ENCODE measurements around the gene ELOB.

Gene ELOB

DNA sequence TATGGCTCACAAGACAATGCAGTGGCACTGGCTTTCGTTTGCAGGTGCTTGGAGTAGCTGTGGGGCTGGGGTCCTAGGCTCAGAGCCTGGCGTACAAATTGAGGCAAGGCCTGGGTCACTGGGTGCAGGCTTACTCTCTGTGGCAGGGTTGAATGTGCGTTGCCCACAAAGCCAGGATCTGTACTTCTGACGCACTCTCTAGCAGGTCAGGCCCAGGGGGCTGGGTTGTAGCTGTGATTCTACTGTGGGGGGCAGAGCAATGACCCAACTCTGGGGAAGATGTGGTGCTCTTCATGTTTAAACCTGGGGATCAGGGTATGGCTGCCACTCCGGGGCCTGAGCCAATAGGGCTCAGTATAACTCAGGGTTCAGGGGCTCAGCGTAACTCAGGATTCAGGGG lies 33.6 kb upstream of the ELOB start:
- DNase-seq (ENCODE audit: low read depth, low spot score), result no peak

DNA sequence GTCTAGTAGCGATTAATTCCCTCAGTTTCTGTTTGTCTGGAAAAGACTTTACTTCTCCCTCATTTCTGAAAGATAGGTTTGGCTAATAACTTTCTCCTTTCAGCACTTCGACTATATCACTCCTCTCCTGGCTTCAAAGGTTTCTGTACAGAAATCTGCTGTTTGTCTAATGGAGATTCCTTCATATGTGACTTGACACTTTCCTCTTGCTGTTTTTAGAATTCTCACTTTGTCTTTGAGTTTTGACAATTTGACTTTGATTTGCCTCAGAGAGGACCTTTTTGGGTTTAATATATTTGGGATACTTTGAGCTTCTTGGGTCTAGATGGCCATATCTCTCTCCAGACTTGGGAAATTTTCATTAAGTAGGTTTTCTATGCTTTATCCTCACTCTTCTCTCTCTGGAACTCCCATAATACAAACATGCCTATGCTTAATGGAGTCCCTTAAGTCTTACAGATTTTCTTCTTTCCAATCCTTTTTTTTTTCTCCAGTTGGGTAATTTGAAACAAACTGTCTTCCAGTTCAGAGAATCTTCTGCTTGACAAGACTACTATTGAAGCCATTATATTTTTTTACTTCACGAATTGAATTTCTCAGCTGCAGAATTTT lies 32.2 kb upstream of the ELOB start:
- DNase-seq (ENCODE audit: low read depth, low spot score), result no peak

GRCh38 chr16:2808181-2808580 lies 31.1 kb upstream of the ELOB start:
- DNase-seq (ENCODE audit: low read depth, low spot score), result no peak

DNA sequence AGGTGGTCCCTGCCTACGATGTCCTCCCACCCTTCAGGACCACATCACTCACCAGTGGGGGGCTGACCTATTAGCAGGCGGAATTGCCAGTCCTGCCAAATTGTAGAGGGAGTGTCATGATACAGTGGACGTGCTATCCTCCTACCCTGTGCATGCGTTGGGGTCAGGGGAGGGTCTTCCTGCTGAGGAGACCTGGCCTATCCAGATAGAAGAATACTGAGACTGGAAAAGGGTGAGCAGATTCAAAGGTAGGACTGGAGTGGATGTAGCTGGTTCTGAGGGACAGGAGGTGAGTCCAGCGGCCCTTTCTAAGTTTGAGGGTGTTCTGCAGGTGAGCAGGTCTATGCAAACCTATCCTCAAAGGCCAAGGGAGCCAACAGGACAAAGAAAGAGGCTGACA lies 29.2 kb upstream of the ELOB start:
- no peak for DNase-seq (ENCODE audit: low read depth, low spot score)

DNA sequence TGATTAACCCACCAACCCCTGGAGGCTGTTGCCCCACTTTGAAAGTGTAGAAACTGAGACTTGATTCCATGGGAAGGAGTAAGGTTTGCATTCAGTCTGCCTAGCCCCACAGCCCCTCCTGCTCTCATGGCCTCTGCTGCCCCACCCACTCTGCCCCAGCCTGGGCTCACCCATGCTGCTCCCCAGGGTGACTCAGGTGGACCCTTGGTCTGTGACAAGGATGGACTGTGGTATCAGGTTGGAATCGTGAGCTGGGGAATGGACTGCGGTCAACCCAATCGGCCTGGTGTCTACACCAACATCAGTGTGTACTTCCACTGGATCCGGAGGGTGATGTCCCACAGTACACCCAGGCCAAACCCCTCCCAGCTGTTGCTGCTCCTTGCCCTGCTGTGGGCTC lies 27.6 kb upstream of the ELOB start:
- no peak for DNase-seq (ENCODE audit: low read depth, low spot score)

DNA sequence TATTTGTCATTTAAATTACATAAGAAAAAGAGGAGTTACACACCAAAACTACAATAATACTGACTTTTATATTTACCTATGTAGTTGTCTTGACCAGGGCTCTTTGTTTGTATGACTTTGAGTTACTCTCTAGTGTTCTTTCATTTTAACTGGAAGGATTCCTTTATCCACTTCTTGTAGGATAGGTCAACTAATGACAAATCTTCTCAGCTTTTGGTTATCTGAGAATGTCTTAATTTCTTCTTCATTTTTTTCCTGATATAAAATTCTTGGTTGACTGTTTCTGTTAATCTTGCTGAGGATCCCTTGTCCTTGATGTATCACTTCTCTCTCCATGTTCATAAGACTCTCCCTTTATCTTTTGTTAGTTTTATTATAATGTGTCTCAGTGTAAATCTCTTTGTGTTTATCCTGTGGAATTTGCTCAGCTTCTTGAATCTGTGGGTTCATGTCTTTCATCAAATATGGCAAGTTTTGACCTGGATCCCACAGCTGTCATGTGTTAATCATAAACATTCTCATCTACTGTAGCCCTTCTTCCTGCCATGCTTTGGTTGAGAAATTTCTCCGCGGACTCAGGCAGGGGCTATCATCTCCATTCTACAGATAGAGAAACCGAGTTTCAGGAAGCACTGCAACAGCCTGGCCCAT lies 26.6 kb upstream of the ELOB start:
- DNase-seq (ENCODE audit: low read depth, low spot score), result no peak

DNA sequence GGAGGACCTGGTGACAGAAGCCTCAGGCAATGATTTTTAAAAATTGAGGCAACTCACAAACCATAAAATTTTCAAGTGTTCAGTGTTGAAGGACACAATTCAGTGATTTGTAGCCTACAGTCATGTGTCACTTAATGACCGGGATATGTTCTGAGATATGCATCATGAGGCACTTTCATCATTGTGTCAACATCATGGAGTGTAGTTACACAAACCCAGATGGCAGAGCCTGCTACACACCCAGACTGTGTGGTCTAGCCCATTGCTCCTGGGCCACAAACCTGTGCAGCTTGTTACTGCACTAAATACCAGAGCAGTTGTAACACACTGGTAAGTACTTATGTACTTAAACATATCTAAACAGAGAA lies 22.8 kb upstream of the ELOB start:
- no peak for DNase-seq (ENCODE audit: low read depth, low spot score)

- DNase-seq (ENCODE audit: low read depth, low spot score), result no peak
Observed at GRCh38 chr16:2799205-2799858, 22.3 kb upstream of the ELOB start.

DNA sequence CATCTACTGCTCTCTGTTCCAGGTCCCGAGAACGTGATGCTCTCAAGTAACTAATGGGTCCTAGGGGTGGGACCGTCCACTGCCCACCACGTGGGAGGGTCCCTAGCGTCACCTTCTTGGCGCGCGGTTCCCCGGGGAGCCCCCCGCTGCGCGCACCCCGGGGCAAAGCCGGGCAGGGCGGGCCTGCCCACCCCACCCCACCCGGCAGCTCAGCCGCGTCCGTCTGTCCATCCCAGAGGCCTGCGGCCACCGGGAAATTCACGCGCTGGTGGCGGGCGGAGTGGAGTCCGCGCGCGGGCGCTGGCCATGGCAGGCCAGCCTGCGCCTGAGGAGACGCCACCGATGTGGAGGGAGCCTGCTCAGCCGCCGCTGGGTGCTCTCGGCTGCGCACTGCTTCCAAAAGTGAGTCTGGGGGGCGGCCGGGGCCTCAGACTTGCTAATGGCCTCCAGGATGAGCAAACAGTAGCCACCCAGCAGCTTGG lies 21.7 kb upstream of the ELOB start:
- DNase-seq (ENCODE audit: low read depth, low spot score), result no peak

DNA sequence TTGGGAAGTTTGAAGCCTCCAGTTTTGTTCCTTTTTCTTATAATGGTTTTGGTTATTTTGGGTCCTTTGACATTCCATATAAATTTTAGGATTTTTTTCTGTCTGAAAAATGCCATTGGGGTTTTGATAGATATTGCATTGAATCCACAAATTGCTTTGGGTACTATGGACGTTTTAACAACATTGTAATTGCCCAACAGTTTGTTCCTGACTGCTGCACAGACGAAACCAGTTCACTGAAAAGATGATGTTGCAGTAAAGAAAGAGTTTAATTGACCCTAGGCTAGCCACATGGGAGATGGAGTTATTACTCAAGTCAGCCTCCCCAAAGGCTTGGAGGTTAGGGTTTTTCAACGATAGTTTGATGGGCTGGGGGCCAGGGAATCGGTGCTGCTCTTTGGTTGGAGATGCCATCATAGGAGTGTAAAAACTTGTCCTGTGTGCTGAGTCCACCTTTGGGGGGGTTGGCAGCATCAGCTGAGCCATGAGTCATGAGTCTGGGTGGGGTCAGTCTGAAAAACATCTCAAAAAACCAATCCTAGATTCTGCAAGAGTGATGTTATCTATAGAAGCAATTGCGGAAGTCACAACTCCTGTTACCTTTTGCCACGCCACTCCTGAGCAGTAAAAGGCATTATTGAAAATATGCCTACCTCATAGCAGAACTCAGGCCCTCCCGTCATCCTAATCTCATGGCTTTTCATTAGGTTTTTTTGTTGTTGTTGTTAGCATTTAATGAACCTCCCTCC lies 18.5 kb upstream of the ELOB start:
- no peak for DNase-seq (ENCODE audit: low read depth, low spot score)

- no peak for DNase-seq (ENCODE audit: low read depth, low spot score)
Observed at GRCh38 chr16:2792940-2793339, 15.9 kb upstream of the ELOB start.

- DNase-seq (ENCODE audit: low read depth, low spot score), result no peak
Observed at GRCh38 chr16:2791174-2791573, 14.1 kb upstream of the ELOB start.

DNA sequence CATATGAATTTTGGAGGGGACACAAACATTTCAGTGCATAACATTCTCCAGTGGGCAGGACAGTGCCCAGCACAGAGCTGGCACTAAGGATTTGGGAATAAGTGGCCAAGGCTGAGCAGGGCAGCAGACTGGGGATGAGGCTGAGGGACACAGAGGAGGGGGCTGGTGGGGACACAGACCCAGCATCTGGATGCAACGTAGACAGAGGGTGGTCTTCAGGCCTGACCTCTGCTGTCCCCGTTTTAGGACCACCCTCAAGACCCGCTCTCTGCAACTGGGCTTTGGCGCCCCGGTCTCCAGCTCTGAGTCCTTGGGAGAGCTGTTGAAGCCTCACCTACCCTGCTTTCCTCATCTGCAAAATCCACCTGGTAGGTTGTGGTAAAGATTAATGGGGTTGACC lies 13.6 kb upstream of the ELOB start:
- DNase-seq (ENCODE audit: low read depth, low spot score), result no peak

DNA sequence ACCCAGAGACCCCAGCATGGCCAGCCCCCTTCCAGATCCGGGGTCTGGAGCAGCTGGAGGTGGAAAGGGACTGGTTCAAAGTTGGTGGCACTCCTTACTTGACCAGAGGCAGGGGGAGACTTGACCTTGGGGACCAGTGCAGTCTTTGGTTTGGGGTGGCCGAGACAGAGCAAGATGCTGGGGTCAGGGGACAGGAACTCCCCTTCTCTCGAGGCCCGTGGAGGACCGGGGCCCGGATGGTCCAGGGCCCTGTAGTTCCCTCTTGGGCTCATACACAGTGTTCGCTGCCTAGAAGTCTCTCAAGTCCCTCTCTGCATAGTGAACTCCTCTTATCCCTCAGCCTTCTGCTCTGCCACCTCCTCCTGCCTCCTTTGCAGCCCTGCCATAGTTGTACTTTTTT lies 10.9 kb upstream of the ELOB start:
- no peak for DNase-seq (ENCODE audit: low read depth, low spot score)

GRCh38 chr16:2787406-2787805 lies 10.3 kb upstream of the ELOB start, which contains the start of gene PRSS33:
Gene PRSS33, minus strand, starts transcription at chr16:2787560. Its CDS starts 1,013 bp downstream, at chr16:2786547.
- DNase-seq (ENCODE audit: low read depth, low spot score), result no peak

DNA sequence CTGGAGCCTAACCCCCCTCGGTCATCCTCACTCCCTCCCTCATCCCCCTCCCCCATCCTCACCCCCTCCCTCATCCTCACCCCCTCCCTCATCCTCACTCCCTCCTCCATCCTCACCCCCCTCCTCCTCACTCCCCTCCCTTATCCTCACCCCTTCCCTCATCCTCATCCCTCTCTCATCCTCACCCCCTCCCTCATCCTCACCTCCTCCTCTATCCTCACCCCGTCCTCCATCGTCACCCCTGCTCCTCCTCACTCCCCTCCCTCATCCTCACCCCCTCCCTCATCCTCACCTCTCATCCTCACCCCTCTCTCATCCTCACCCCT lies 9.7 kb upstream of the ELOB start:
- DNase-seq (ENCODE audit: low read depth, low spot score), result no peak

DNA sequence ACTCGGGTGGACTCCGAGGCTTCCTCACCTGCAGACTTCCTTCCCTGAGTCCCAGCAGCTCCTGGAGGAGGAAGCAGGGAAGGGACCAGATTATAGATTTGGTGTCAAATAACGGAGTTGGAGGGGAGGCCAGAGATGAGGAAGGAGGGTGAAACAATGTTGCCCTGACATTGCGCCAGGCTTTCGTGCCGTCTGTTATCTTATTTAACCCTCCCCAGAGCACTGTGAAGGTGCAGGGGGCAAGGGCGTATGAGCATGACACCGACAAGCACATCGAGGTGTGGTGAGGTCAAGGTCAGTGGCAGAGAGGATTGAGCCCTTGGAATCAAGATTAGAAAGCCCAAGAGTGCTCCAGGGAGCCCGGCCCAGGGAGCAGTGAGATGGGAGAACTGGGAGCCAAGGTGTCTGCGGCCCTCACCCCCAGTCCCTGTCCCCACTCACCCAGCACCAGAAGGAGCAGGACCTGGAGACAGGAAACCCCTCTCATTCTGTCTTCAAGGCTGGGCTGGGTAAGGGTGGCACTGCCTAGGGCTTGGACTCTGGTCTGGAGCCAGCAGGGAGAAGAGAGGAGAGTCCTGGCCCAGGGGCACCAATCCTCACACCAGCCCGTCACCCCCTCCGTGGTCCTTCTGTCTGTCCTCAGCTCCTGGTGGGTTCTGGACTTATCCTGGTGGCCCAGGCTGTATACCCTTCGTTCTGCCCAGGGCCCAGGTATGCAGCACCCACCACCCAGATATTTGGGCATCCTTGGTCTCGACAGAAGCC lies 9.2 kb upstream of the ELOB start:
- no peak for DNase-seq (ENCODE audit: low read depth, low spot score)

DNA sequence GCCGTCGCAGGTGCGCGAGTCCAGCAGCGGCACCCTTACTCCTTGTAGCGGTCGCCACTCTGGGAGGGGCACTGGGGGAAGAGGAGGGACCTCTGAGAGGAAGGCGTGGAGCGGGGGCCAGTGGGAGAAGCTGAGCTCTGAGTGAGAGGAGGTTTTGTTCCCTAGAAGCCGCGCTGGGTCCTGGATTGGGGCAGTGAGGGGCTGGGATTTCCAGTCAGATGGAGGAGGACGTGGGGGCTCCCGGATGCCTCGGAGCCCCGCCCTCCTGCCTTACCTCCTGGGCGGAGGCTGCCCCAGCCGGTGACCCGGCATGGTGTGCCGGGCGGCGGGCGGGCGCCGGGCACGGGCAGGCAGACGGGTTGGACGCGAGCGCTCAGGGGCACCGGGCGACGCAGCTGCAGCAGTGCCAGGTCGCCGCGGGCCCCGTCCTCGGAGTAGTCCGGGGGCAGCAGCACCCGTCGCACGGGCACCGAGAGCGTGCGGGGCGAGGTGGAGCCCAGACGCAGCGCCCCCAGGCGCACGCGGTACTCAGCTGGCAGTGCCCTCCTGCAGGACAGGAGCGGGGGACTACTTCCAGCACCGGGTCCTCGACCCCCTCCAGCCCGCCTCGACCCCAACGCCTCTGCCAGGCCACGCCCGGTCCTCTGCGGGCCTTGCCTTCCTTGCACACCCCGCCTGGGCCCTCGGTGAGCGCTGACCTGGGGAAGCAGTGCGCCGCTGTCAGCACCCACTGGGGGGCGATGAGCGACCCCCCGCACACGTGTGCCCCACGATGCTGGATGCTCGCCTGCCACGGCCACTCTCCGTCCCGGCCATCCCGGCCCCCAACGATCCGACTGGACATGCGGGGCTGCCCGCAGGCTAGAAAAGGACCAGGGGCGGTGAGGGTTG lies 8.3 kb upstream of the ELOB start:
- DNase-seq (ENCODE audit: low read depth, low spot score), result no peak

- no peak for DNase-seq (ENCODE audit: low read depth, low spot score)
Observed at GRCh38 chr16:2784358-2785100, 7.4 kb upstream of the ELOB start.

Data from brain pericyte (primary cell).